HT1080 (cell line): ENCODE results near the gene ZNF77. TPM values are rescaled to one million over a fixed set of nuclear protein-coding genes. Genes with fewer than 3 reads are reported as not detected.
"Not testable (repeated sequence)": the region's sequence is repeated elsewhere in the genome, so short reads cannot be mapped to it uniquely, and the experiment has no call there.

Experiments
- DNase-seq: peaks from one replicate; pipeline ENCODE4 v3.0.0-alpha.2; 2015; ENCODE audit warnings: low read depth
- total RNA-seq: library from RNA; depleted of rRNA; stranded (reverse); fragments of >200 nt; shearing (Covaris generic); gene quantifications from 2 replicates; pipeline ENCODE4 v1.2.3, GENCODE V29; 2014

ZNF77 gene
- total RNA-seq, 1 experiment from 2014 or later = not detected

DNA sequence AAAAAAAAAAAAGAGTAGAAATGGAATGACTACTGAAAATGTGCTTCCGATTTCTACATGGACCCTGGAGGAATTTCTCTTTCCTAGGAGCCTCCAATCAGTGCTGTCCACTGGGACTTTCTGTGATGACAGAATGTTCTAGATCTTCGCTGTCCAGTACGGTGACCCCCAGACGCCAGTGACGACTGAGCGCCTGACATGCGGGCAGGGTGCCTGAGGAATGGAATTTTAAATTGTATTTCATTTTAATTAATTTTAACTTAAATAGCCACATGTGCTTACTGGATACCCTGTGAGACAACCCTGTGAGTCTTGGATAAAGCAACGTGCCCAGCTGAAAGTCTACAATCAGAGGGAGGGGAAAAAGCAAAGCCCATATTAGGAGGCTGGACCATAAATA, 28.5 kb upstream of the ZNF77 start:
- DNase-seq = no peak

DNA sequence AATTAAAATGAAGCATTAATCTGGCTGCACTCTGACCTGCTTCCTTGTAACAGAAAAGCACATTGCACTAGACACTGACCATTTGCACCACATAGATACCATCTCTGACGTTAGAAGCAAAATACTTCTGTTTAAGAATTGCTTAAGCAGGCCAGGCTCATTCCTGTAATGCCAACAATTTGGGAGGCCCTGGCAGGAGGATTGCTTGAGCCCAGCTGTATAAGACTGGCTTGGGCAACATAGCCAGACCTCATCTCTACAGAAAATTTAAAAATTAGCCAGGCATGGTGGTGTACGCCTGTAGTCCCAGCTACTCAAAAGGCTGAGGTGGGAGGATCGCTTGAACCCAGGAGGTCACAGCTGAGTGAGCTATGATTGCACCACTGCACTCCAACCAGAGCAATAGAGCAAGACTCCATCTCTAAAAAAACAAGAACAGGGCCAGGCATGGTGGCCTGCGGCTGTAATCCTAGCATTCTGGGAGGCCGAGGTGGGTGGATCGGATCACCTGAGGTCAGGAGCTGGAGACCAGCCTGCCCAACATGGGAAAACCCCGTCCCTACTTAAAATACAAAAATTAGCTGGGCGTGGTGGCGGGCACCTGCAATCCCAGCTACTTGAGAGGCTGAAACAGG, 25.5 kb upstream of the ZNF77 start:
- no peak for DNase-seq

DNA sequence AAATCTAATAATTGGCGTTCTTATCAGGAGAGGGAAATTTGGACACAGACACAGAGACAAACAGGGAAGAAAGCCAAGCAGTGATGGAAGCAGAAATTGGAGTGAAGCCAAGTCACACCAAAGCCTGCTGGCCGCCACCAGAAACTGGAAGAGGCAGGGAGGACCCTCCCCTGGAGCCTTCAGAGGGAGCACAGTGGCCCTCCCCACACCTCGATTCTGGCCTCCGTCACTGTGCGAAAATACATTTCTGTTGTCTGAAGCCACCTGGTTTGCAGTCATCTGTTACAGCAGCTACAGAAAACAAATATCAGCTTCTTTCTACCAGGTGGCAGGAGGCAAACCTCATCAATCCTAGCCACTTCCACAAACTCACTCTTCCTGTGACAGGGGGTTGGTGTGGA, 24.3 kb upstream of the ZNF77 start:
- no peak for DNase-seq

DNA sequence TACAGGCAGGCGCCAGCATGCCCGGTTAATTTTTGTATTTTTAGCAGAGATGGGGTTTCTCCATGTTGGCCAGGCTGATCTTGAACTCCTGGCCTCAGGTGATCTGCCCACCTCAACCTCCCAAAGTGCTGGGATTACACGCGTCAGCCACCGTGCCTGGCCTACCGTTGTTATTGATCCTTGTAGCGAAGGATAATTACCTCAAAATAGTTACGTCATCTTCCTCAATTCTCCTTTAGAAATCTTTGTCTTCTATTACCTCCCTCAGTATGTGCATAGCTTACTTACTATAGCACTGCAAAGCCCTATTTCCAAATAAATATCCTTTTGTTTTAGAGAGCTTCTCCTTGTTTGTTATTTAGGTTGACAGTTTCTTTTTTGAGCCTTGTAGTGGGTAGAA, 23.2 kb upstream of the ZNF77 start:
- no peak for DNase-seq

DNA sequence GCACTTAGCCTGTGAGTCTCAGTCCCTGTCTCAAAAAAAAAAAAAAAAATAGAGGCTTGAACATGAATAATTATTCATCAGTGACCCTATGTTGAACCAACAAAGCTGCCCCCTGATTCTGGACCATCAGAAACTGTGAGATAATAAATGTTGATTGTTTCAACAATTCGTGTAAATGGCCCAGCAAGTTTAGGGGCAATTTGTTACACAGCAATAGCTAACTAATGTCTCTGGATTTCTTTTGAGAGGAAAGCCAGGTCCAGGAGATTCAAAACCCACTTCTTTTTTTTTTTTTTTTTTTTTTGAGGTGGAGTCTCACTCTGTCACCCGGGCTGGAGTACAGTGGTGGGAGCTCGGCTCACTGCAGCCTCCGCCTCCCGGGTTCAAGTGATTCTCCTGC, 20.1 kb upstream of the ZNF77 start:
- DNase-seq = no peak

DNA sequence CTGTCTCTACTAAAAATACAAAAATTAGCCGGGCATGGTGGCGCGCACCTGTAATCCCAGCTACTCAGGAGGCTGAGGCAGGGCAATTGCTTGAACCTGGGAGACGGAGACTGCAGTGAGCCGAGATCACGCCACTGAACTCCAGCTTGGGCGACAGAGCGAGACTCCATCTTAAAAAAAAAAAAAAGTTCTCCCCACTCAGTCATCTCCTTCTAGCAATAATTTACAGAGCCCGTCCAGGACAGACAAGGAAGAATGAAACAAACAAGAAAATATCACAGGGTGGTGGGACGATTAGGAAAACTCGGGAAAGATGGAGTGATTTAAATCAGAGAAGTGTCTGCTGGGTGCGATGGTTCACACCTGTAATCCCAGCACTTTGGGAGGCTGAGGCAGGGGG, 18.9 kb upstream of the ZNF77 start:
- DNase-seq = not testable (repeated sequence)

DNA sequence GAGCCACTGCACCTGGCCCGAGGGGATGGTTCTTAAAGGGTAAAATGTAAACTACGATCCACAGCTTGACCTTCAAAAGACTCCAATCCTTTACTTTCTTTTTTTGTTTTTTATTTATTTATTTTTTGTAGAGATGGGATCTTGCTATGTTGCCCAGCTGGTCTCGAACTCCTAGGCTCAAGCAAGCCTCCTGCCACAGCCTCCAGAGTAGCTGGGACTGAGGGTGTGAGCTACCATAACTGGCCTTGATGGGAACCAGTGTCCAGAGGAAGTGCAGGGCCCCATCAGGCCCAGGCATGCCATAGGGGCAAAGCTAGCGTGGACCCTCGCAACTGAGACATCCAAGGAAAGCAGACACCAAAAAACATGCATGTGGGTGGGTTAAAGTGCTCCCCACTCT, 18.4 kb upstream of the ZNF77 start:
- DNase-seq = no peak

DNA sequence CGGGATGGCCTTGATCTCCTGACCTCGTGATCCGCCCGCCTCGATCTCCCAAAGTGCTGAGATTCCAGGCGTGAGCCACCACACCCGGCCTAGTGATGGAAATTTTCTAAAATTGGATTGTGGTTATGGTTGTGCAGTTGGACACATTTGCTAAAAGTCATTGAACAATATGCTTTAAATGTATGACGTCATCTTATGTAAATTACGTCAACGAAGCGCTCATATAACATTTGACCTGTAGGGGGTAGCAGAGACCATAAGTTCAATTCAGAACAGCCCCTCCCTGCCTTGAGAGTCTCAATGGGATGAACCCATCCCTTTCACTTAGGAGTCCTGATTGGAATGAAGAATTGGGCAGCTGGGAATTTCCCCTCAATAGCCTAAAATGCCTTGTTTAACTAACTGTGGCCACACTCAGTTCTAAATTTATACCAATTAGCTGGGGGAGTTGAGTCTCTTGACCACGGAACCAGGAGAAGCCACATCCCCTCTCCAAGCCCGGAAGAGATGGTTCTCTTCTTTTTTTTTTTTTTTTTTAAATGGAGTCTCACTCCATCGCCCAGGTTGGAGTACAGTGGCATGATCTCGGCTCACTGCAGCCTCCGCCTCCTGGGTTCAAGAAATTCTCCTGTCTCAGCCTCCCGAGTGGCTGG, 17.4 kb upstream of the ZNF77 start:
- DNase-seq = peak; percentile 27

DNA sequence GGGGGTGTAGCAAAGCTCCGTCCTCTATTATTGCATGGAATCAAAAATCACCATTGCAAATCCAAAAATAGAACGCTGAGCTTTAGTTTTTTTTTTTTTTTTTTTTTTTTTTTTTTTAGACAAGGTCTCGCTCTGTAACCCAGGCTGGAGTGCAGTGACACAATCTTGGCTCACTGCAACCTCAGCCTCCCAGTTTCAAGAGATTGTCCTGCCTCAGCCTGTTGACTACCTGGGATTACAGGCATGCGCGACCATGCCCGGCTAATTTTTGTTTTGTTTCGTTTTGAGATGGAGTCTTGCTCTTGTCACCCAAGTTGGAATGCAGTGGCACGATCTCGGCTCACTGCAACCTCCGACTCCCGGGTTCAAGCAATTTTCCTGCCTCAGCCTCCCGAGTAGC, 15.3 kb upstream of the ZNF77 start:
- DNase-seq = no peak

DNA sequence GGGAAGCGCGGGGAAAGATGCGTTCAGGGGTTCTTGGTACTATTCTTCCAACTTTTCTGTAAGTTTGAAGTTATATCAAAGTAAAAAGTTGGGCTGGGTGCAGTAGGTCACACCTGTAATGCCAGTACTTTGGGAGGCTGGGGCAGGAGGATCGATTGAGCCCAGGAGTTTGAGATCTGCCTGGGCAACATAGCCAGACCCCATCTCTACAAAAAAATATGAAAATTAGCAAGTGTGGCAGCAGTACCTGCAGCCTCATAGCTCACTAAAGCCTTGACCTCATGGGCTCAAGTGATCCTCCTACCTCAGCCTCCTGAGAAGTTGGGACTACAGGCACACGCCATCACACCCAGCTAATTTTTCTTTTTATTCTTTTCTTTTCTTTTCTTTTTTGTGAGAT, 12.4 kb upstream of the ZNF77 start:
- DNase-seq = no peak

DNA sequence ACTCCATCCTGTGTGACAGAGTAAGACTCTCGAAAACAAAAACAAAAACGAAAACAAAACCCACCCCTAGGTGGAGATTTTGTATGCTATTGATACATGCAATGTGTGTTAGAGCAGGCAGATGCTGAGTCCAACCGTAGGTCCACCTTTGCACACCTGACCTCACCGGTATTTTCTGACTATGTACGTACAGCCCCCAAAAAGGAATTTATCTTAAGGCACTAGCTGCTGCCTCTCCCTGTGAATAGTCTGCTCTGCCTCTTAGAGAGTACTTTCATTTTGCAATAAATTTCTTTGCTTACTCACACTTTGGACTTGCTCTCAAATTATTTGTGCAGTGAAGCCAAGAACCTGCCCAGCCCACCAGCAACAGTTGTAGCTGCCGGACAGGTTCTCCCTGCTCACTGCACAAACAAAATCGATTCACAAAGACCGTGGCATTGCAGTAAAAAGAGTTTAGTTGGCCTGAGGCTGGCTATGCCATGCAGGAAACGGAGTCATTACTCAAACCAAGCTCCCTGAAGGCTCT, 8.2 kb upstream of the ZNF77 start:
- DNase-seq = no peak

DNA sequence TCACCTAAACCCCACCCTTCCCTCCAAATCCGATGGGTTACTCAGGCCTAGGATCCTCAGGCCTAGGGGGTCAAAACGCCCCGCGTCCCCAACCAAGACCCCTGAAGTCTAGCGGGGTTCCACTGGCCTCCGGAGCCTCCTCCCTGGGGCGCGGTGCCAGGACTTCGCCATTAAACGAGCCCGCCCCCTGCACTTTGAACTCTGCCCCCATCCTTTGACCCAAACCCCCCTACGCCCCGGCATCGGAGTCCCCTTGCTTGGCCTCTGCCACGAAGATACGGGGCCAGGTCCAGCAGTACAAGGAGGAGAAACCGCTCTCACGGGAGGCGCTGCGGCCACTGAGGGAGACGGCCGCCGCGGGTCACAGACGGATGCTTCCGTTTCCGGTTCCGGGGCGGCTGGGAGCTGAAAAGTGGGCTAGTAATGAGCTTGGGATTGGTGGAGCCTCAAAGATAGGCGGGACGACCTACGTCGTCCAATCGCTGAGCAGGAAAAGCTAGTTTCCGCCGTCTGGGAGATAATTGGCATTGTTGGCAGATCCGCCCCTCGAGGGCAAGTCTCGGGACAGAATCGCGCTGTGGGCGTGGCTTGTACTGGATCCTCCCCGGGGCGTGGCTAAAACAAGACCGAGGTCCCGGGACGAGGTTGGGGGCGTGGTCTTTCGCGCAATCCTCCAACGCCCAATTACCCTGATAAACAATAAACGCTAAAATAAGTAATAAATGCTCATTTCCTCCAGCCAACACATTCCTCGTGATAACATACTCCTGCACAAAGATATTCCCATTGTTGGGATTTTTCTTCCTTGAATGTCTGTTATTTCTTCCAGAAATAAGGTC, 5.7 kb upstream of the ZNF77 start:
- peak; percentile 93 for DNase-seq

DNA sequence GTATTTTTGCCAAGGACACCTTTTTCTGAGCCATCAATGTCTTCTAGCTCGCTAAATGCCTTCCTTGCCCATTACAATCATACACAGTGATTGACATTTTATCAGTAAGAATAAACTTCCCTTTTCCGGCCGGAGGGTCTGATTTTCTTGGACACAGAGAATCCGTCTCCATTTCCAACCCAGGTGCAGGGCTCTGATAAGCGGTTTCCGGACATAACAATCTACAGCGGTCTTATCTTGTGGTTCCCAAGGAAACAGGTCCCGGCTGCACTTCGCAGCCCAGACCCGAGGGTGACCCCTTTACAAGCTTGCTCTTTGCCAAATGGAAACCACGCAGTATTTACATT, 5.1 kb upstream of the ZNF77 start:
- DNase-seq = no peak

DNA sequence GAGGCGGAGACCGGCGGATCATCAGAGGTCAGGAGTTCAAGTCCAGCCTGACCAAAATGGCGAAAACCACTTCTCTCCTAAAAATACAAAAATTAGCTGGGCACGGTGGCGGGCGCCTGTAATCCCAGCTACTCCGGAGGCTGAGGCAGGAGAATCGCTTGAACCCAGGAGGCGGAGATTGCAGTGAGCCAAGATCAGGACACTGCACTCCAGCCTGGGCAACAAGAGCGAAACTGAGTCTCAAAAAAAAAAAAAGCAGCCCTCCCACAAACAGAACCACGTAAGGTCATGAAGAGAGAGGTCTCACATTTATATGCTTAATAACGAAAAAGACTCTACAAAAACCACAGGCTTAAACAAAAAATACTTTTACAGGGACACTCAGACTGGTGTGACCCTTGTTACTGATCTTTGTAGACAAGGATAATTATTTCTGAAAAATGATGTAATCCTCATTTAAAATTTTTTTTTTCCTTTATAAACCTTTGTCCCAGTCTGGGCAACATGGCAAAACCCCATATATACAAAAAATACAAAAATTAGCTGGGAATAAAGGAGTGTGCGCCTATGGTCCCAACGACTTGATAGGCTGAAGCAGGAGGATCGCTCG, 909 bp upstream of the ZNF77 start:
- DNase-seq = no peak

DNA sequence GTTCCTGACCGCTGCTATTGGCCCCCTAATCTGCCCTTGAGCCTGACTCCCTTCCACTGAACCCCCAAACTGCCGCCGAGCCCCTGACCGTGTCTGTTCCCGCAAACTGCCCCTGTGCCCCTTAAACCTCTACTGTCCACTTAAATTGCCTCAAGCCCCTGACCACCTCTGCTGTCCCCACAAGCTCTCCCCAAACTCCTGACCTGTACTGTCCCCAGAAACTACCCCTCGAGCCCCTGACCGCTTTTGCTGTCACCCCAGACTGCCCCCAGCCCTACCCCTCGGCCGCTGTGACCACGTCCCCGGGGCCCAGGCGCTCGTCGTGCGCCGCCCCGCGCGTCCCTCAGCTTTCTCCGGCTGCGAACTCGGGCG, 382 bp downstream of the ZNF77 start:
- no peak for DNase-seq

DNA sequence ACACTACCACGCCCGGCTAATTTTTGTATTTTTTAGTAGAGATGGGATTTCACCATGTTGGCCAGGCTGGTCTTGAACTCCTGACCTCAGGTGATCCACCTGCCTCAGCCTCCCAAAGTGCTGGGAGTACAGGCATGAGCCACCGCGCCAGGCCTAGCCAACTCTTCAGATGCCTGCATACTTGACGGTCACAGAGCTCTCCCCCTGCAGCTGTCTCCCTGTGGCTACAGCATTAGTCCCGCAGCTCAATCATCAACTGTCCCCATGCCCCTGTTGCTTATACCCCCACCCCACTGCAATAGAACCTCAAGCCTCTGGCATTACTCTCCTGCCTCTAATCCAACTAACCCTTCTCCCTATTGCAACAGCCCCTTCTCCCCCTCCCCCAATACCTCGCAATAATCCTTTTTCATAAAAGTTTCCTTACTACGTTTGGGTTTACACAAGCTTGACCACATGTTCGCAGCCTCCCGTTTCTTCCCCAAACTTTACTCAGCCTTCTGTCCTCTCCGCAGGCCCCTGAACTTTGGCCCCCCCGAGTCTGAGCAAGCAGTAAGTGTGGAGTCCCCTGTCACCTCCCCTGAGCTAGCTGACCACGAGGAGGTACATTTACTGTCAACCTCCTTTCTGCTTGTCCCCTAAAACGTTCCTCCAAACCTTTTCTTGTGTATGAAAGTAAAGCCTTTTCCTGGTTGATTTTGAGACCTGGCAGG, 1.7 kb downstream of the ZNF77 start:
- DNase-seq = no peak

DNA sequence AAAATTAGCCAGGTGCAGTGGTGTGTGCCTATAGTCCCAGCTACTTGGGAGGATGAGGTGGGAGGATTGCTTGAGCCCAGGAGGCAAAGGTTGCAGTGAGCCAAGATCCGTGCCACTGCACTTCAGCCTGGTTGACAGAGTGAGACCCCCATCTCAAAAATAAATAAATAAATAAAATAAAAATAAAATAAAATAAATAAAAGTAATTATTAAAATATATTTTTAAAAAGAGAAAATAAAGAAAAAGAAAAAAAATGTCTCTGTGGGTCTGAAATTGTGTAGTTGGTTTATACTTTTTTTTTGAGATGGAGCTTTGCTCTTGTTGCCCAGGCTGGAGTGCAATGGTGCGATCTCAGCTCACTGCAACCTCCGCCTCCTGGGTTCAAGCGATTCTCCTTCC, 8.9 kb downstream of the ZNF77 start:
- DNase-seq = not testable (repeated sequence)

DNA sequence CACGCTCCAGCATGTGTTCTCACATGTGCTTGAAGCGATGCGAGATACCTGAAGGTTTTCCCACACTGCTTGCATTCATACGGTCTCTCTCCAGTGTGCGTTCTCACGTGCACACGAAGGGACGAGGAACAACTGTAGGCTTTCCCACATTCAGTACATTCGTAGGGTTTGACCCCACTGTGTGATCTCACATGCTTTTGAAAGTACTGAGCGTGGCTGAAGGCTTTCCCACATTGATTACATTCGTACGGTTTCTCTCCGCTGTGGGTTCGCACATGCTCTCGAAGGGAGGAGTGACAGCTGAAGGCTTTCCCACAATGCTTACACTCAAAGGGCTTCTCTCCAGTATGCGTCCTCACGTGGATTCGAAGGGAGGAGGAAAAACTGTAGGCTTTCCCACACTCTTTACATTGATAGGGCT, 11.3 kb downstream of the ZNF77 start:
- DNase-seq = no peak

DNA sequence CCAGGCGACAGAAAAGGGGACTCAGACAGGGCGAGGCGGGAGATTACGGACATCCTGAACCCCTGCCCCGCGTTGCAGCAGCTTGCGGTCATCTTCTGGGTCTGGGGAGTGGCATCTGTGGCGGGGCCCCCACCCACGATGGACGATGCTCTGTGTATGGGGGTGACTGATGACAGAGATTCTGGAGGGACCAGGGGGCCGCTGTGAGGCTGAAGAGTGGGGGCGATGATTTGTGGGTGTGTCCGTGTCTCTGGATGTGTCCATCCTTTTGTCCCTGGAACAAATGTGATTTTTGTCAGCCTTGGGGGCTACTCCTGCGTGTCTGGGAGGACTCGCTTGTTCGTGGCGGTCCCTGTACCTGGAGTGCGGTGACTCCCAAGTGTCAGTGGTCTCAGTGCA, 17.7 kb downstream of the ZNF77 start:
- no peak for DNase-seq

DNA sequence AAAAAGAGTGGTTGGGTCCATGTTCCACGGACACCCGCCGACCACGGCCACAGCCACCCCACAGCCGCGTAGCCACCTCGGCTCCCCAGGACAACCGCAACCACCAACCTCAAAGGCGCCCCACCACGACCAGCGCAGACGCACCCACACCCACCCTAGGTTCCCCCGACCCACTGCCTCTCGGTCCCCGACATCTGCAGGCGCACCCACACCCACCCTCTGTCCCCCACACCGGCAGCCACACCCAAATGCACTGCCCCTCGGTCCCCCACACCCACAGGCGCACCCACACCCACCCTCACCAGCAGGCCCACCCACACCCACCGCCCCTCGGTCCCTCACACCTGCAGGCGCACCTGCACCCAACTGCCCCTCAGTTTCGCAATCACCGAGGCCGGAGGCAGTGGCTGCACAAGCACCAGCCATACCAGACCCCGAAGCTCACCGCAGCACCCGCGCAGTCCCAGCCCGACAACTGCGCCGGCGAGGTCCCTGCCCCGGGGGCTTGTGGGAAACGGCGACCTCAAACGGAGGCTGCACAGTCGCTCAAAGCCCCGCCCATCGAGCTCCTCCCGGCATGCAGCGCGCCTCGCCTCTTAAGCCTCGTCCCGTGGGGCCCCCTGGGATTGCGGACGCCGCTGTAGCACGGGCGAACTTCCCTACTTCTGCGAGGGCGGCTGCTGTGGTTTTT, 18.3 kb downstream of the ZNF77 start:
- no peak for DNase-seq

DNA sequence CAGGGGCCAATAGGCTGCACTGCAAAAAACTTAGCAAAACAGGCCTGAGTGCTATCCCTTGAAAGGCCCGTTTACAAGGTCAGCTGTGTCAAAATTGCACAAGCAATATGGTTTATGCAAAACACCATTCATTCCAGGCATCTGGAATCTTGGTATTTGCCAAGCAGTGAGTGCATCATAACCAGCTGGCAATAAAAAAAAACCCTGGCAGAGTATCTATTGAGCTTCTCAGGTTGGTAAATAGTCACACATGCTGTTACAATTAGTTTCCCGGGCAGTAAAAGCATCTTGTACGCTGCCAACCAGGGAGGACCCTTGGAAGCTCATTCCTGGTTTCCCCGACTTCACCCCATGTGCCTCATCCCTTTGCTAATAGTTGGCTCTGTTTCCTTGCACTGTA, 21.3 kb downstream of the ZNF77 start:
- DNase-seq = no peak
